ENCODE measurements around the gene PHGDH. TPM values are rescaled to one million over a fixed set of nuclear protein-coding genes. Genes with fewer than 3 reads are reported as not detected.
"Not testable (repeated sequence)": the region's sequence is repeated elsewhere in the genome, so short reads cannot be mapped to it uniquely, and the experiment has no call there.

Gene PHGDH
- total RNA-seq, 1 donor from 2014 or later: 92.6 TPM

DNA sequence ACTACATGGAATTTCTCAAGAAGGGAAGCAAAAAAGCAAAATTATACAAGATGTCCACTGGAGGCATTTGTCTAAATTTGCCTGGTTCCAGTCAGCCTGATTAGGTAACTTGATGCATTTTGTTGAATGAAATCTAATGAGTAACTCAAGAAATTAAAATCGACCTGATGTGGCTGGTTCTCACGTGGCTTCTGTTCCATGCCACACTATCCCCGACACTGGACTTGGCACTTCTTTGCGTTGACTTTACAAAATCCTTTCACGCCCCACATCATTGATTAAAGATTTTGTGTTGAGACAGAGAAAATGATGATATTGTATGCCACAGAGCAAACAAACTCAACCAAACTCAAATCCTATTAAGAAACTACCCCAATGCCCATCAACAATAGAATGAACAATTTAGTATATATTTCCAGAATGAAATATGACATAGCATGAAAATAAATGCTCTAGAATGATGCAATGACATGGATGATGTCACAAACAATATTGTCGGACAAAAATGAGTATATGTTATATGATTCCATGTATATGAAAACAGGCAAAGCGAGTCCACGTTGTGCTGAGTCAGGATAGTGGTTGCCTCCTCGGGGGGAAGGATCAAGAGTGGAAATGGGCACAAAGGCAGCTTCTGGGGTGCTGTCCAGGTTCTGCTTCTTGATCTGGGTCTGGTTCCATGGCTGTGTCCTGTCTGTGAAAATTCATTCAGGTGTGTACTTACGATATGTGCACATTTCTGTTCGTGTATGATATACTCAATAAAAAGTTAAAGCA, 69.9 kb downstream of the PHGDH start:
- no peak overlapping the region for H3K27ac ChIP-seq
- H3K4me1 ChIP-seq: peaks cover 29% of the 10 kb centered on the region
- no peak for DNase-seq (ENCODE audit: extremely low spot score in 2 of 2)
- intact Hi-C loops (cut with DNase I): no loop called here
- no peaks in the 10 kb centered on the region for H3K36me3 ChIP-seq
- no peaks in the 10 kb centered on the region for H3K27me3 ChIP-seq
- no peak for TF ChIP-seq POLR2A (IDR thresholded peaks at IDR 0.05)
- TF ChIP-seq CTCF (IDR thresholded peaks at IDR 0.05): no peak
- no peak for TF ChIP-seq POLR2AphosphoS5 (IDR thresholded peaks at IDR 0.05; ENCODE audit: insufficient read depth in 1 of 2, low read depth in 1 of 2)
- no peaks in the 10 kb centered on the region for H3K9me3 ChIP-seq
- H3K4me3 ChIP-seq: no peak overlapping the region

DNA sequence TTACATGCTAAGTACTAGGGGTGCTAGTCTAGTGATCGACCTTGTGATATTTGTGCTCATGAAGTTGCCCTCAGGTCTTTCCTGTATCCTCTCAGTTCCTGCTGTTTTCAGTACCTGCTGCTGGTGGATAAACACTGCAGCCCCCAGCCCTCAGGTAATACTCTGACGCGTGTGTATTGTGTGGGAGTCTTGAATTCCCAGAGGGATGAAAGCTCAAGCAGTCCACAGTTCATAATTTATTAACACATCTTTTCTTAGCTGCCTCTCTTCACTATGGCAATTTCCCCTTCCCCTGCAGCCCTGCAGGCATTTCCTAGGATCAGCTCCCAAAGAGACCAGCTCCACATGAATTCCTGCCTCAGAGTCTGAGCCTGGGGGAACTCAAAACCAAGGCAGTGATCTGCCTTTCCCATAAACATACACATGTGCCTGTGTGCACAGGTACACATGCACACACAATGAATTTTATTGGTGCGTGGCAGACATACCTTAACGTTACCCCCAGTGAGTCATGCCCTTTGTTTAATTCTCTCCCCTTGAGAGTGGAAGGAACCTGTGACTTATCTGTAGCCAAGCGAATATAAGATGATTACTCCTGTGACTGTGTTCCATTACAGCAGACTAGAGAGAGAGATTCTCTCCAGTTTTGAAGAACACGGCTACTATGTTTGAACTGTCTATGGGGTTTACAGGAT, 71.0 kb downstream of the PHGDH start:
- DNase-seq (ENCODE audit: extremely low spot score in 2 of 2): no peak
- TF ChIP-seq POLR2A (IDR thresholded peaks at IDR 0.05) (no peak), POLR2AphosphoS5 (IDR thresholded peaks at IDR 0.05; ENCODE audit: insufficient read depth in 1 of 2, low read depth in 1 of 2) (no peak), CTCF (IDR thresholded peaks at IDR 0.05) (no peak)
- intact Hi-C loops (cut with DNase I): no loop called here
- peaks cover 29% of the 10 kb centered on the region for H3K4me1 ChIP-seq
- H3K27ac ChIP-seq: no peak overlapping the region
- H3K27me3 ChIP-seq: no peaks in the 10 kb centered on the region
- no peak overlapping the region for H3K4me3 ChIP-seq
- no peaks in the 10 kb centered on the region for H3K36me3 ChIP-seq
- no peaks in the 10 kb centered on the region for H3K9me3 ChIP-seq

- Histone ChIP-seq H3K4me1 (peaks cover 29% of the 10 kb centered on the region), H3K27me3 (no peaks in the 10 kb centered on the region), H3K4me3 (no peak overlapping the region), H3K36me3 (no peaks in the 10 kb centered on the region), H3K27ac (no peak overlapping the region), H3K9me3 (no peaks in the 10 kb centered on the region)
- DNase-seq (ENCODE audit: extremely low spot score in 2 of 2): no peak
- intact Hi-C loops (cut with DNase I): no loop called here
- TF ChIP-seq POLR2AphosphoS5 (IDR thresholded peaks at IDR 0.05; ENCODE audit: insufficient read depth in 1 of 2, low read depth in 1 of 2) (no peak), CTCF (IDR thresholded peaks at IDR 0.05) (no peak), POLR2A (IDR thresholded peaks at IDR 0.05) (no peak)
Observed at GRCh38 chr1:119783354-119784185, 71.8 kb downstream of the PHGDH start.

GRCh38 chr1:119784191-119784781, 72.6 kb downstream of the PHGDH start:
- peaks cover 29% of the 10 kb centered on the region for H3K4me1 ChIP-seq
- no peak overlapping the region for H3K4me3 ChIP-seq
- DNase-seq (ENCODE audit: extremely low spot score in 2 of 2): no peak
- intact Hi-C loops (cut with DNase I): no loop called here
- H3K9me3 ChIP-seq: no peaks in the 10 kb centered on the region
- H3K27me3 ChIP-seq: no peaks in the 10 kb centered on the region
- TF ChIP-seq CTCF (IDR thresholded peaks at IDR 0.05) (no peak), POLR2AphosphoS5 (IDR thresholded peaks at IDR 0.05; ENCODE audit: insufficient read depth in 1 of 2, low read depth in 1 of 2) (peak; percentile 34 to 42), POLR2A (IDR thresholded peaks at IDR 0.05) (no peak)
- H3K36me3 ChIP-seq: no peaks in the 10 kb centered on the region
- H3K27ac ChIP-seq: no peak overlapping the region

DNA sequence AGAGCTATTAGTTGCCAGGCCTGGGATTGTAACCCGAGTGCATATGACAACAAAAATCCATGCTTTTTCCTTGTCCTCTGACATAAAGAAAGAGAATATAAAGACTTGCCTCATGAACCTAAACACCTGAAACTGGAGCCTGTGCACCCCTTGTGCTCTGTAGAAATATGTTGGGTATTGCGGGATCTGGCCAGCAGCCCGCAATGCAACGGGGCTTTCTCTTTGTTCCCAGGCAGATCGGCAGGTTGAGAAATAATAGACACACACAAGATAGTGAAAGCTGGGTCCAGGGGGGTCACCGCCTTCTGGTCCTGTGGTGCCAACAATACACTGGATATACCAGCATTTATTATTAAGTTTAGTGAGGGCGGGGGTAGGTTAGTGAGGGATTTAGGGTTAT, 74.3 kb downstream of the PHGDH start:
- intact Hi-C loops (cut with DNase I); H3K4me3 ChIP-seq; H3K36me3 ChIP-seq; H3K27ac ChIP-seq; DNase-seq (ENCODE audit: extremely low spot score in 2 of 2); H3K27me3 ChIP-seq; H3K9me3 ChIP-seq: not testable (repeated sequence)
- H3K4me1 ChIP-seq: peaks cover 22% of the 10 kb centered on the region
